GM12874 (cell line): Measurements from ENCODE around the gene SPIN3.

Experiments
- CTCF ChIP-seq: IDR thresholded peaks from 2 replicates; pipeline ENCODE4 v1.5.1; 2011; ENCODE audit warnings: low read depth, mild to moderate bottlenecking, control low read depth, low read length, moderate library complexity; ENCODE audit not compliant: insufficient read depth

SPIN3 gene

GRCh38 chrX:56974408-56974807 lies 20.9 kb downstream of the SPIN3 start:
- TF ChIP-seq CTCF: no peak

GRCh38 chrX:56969559-56969958 lies 25.8 kb downstream of the SPIN3 start:
- TF ChIP-seq CTCF: no peak

GRCh38 chrX:56968980-56969379 lies 26.4 kb downstream of the SPIN3 start:
- no peak for TF ChIP-seq CTCF

GRCh38 chrX:56963377-56963776 lies 32.0 kb downstream of the SPIN3 start:
- TF ChIP-seq CTCF: no peak

GRCh38 chrX:56947699-56948098 lies 47.6 kb downstream of the SPIN3 start:
- no peak for TF ChIP-seq CTCF

- no peak for TF ChIP-seq CTCF
Observed at GRCh38 chrX:56943264-56943663, 52.1 kb downstream of the SPIN3 start.
